ENCODE data around the gene MBLAC1. TPM values are rescaled to one million over a fixed set of nuclear protein-coding genes. Genes with fewer than 3 reads are reported as not detected.
A peak's percentile ranks its signal among the peaks of the same experiment; 100 is the strongest.

MBLAC1 gene
- total and polyA plus RNA-seq, 4 donors: 3.1 to 5.8 (median 5.0) TPM

DNA sequence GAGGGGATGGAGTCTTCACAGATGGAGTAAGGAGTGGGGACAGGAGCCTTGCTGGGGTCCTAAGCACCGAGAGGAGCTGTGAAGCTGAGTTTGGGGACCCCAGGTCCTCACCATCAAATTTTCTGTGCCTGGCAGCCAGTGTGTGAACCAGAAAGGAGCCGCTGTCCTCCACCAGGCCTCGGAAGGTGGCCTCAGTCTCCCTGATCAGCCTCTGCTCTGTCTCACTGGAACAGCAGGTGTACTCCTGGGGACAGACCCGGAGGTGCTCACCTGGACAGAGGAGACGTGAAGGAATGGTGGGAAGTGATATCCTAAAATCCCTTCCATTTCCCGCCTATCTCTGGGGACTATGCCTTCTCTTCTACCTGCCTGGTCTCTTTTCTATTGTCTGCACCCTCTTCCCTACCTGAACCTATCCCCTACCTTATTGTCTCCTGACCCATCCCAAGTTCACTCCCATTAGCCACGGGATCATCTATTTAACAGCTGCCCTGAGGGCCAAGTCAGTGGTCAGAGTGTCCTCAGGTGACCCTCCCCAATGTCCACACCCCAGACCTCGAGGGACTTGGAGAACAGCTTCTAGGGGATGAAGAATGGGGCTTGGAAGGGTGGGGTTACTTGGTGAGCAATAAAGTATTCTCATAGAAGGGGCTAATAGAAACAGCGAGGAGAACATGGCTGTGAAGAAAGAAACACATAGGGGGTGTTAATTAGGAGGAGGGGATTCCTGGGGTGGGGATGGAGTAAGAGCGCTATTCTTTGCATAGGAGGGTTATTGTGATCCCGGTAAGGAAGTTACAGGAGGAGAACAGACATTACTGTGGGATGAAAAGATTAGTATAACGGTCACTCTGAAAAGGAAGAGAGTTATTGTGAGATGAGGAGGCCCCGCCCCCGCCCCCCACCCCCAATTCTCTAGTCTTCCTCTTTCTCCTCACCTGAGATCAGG lies 49.6 kb downstream of the MBLAC1 start:
- H3K27me3 ChIP-seq (ENCODE audit: control insufficient read depth, insufficient read depth, low read length): no peaks in the 10 kb centered on the region
- H3K36me3 ChIP-seq (ENCODE audit: control insufficient read depth, insufficient read depth, low read length): peaks cover 19% of the 10 kb centered on the region
- DNase-seq (ENCODE audit: low read depth in 4 of 6, low spot score in 6 of 6): peak in 1 of 6 donors; percentile 56
- peak overlapping the region; percentile 87 for H3K4me3 ChIP-seq (ENCODE audit: low read depth, low read length)
- 61% methylated on average over 5 of the region's 14 CpGs for WGBS (ENCODE audit: insufficient coverage)
- H3K27ac ChIP-seq (ENCODE audit: low read depth, low read length): no peak overlapping the region
- no peaks in the 10 kb centered on the region for H3K9me3 ChIP-seq (ENCODE audit: control insufficient read depth, insufficient read depth, low read length)
- peaks cover 28% of the 10 kb centered on the region for H3K4me1 ChIP-seq (ENCODE audit: control insufficient read depth, insufficient read depth, low read length)

DNA sequence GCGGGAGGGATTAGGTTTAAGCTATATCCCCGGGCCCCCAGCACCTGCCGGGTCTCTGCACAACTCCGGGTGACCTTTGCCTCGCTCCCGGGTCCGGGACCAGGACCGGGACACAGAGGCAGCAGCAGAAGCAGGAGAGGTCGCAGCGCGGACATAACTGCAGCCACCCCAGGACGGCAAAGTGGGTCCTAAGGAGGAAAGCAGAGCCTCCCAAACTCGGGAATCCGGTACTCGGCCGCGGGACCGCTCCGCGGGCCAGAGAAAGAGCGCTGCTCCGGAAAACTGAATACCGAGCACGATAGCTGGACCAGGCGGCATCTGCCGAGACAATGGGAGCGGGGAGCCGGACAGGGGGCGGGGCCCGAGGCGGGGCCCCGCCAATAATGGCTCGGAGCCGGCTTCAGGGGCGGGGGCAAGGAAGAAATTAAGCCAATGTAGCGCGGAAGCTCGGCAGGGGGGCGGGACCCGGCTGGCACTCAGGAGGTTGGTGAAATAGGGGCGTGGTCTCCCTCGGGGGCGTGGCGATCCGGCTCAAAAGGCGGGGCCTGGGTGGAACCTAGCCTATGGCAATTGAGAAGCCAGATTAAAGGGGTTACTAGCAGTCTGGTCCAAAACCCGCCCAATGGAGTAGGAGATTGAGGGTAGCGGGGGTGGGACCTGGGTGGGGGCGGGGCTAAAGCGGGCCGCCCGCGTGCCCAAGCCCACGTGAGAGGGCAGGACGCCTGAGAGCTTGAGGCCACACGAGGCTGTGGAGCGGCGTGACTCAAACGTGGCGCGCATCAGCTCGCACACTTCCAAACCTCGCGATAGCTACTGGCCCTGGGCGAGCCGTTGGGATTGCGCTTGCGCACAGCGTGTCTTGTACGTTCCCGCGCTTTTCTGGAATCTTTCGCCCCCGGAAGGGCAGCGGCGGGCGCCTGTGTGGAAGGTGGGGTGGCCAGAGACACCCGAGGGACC lies 50.6 kb downstream of the MBLAC1 start, which contains the start of the genes GPC2 and STAG3:
TSS of gene GPC2 (minus strand) at position 337 of the 957 bp plus-strand sequence. CDS start at position 155, 182 bp downstream.
TSS of gene STAG3 (plus strand) at position 874 of the 957 bp plus-strand sequence. CDS start 2,639 bp downstream, outside the sequence.
- 2% methylated on average over 76 of the region's 78 CpGs for WGBS (ENCODE audit: insufficient coverage)
- H3K27me3 ChIP-seq (ENCODE audit: control insufficient read depth, insufficient read depth, low read length): no peaks in the 10 kb centered on the region
- peak within 1 kb of the TSS; percentile 33 for H3K27ac ChIP-seq (ENCODE audit: low read depth, low read length)
- no peaks in the 10 kb centered on the region for H3K9me3 ChIP-seq (ENCODE audit: control insufficient read depth, insufficient read depth, low read length)
- H3K4me3 ChIP-seq (ENCODE audit: low read depth, low read length): peak within 1 kb of the TSS; percentile 87
- H3K4me1 ChIP-seq (ENCODE audit: control insufficient read depth, insufficient read depth, low read length): peaks cover 25% of the 10 kb centered on the region
- peak; percentile 83 to 100 (median 93) for DNase-seq (ENCODE audit: low read depth in 4 of 6, low spot score in 6 of 6)
- peaks cover 19% of the 10 kb centered on the region for H3K36me3 ChIP-seq (ENCODE audit: control insufficient read depth, insufficient read depth, low read length)

Small RNA genes within 50 kb of the gene (small RNA-seq; reads per million reads assigned to genes)
- gene MIR106B (ENCODE audit: low replicate concordance) (162 reads per million, percentile 98 among the genes with 10 or more reads in this experiment), gene MIR25 (ENCODE audit: low replicate concordance) (1,253 reads per million, percentile 99 among the genes with 10 or more reads in this experiment), gene MIR93 (ENCODE audit: low replicate concordance) (767 reads per million, percentile 99 among the genes with 10 or more reads in this experiment)

Other genes starting within 250 kb of the MBLAC1 start
- under 1 TPM in 1 of 2 donors, not detected in 1; 0.20 TPM for gene OR2AE1, start 249.9 kb upstream of the MBLAC1 start, total RNA-seq
- under 1 TPM in 1 of 2 donors, not detected in 1; 0.24 TPM for gene OR2AE1, start 249.9 kb upstream of the MBLAC1 start, polyA plus RNA-seq (ENCODE audit: insufficient read length in 2 of 2)
- 10 to 100 TPM; 16.7 to 32.5 TPM for gene TRIM4, start 207.4 kb upstream of the MBLAC1 start, total RNA-seq
- 10 to 100 TPM; 16.7 to 20.8 TPM for gene TRIM4, start 207.4 kb upstream of the MBLAC1 start, polyA plus RNA-seq (ENCODE audit: insufficient read length in 2 of 2)
- 10 to 100 TPM in 1 of 2 donors, 1 to 10 TPM in 1; 4.5 to 12.6 TPM for gene GJC3, start 197.3 kb upstream of the MBLAC1 start, total RNA-seq
- 1 to 10 TPM in 1 of 2 donors, under 1 TPM in 1; 1.00 to 1.7 TPM for gene GJC3, start 197.3 kb upstream of the MBLAC1 start, polyA plus RNA-seq (ENCODE audit: insufficient read length in 2 of 2)
- gene AZGP1, start 150.9 kb upstream of the MBLAC1 start, total RNA-seq: 1 to 10 TPM; 4.5 to 6.3 TPM
- 1 to 10 TPM in 1 of 2 donors, under 1 TPM in 1; 0.79 to 3.0 TPM for gene AZGP1, start 150.9 kb upstream of the MBLAC1 start, polyA plus RNA-seq (ENCODE audit: insufficient read length in 2 of 2)
- 10 to 100 TPM; 60.3 to 97.3 TPM for gene ZKSCAN1, start 111.4 kb upstream of the MBLAC1 start, total RNA-seq
- 10 to 100 TPM; 51.7 to 53.4 TPM for gene ZKSCAN1, start 111.4 kb upstream of the MBLAC1 start, polyA plus RNA-seq (ENCODE audit: insufficient read length in 2 of 2)
- gene ZSCAN21, start 77.2 kb upstream of the MBLAC1 start, total RNA-seq: 10 to 100 TPM; 10.3 to 27.7 TPM
- gene ZSCAN21, start 77.2 kb upstream of the MBLAC1 start, polyA plus RNA-seq (ENCODE audit: insufficient read length in 2 of 2): 10 to 100 TPM; 17.2 to 21.2 TPM
- 10 to 100 TPM; 28.5 to 49.3 TPM for gene ZNF3, start 45.2 kb upstream of the MBLAC1 start, total RNA-seq
- 10 to 100 TPM; 33.6 to 35.6 TPM for gene ZNF3, start 45.2 kb upstream of the MBLAC1 start, polyA plus RNA-seq (ENCODE audit: insufficient read length in 2 of 2)
- gene COPS6, start 38.0 kb upstream of the MBLAC1 start, total RNA-seq: 10 to 100 TPM; 59.9 to 78.4 TPM
- gene COPS6, start 38.0 kb upstream of the MBLAC1 start, polyA plus RNA-seq (ENCODE audit: insufficient read length in 2 of 2): 100 to 1,000 TPM; 147 to 167 TPM
- 10 to 100 TPM; 36.7 to 71.5 TPM for gene MCM7, start 25.6 kb upstream of the MBLAC1 start, total RNA-seq
- 10 to 100 TPM; 88.3 to 94.7 TPM for gene MCM7, start 25.6 kb upstream of the MBLAC1 start, polyA plus RNA-seq (ENCODE audit: insufficient read length in 2 of 2)
- 10 to 100 TPM; 18.2 to 27.4 TPM for gene AP4M1, start 25.3 kb upstream of the MBLAC1 start, total RNA-seq
- gene AP4M1, start 25.3 kb upstream of the MBLAC1 start, polyA plus RNA-seq (ENCODE audit: insufficient read length in 2 of 2): 10 to 100 TPM; 31.4 to 47.7 TPM
- gene TAF6, start 7.6 kb upstream of the MBLAC1 start, total RNA-seq: 10 to 100 TPM; 25.3 to 26.7 TPM
- gene TAF6, start 7.6 kb upstream of the MBLAC1 start, polyA plus RNA-seq (ENCODE audit: insufficient read length in 2 of 2): 10 to 100 TPM; 61.9 to 73.2 TPM
- 10 to 100 TPM; 22.5 to 65.7 TPM for gene CNPY4, start 7.3 kb upstream of the MBLAC1 start, total RNA-seq
- gene CNPY4, start 7.3 kb upstream of the MBLAC1 start, polyA plus RNA-seq (ENCODE audit: insufficient read length in 2 of 2): 10 to 100 TPM; 29.9 to 33.3 TPM
- 100 to 1,000 TPM in 1 of 2 donors, 10 to 100 TPM in 1; 59.2 to 155 TPM for gene LAMTOR4, start 22.0 kb downstream of the MBLAC1 start, total RNA-seq
- gene LAMTOR4, start 22.0 kb downstream of the MBLAC1 start, polyA plus RNA-seq (ENCODE audit: insufficient read length in 2 of 2): 100 to 1,000 TPM; 132 to 160 TPM
- 10 to 100 TPM in 1 of 2 donors, 1 to 10 TPM in 1; 9.4 to 14.6 TPM for gene TRAPPC14, start 31.8 kb downstream of the MBLAC1 start, total RNA-seq
- 10 to 100 TPM; 47.4 to 54.1 TPM for gene TRAPPC14, start 31.8 kb downstream of the MBLAC1 start, polyA plus RNA-seq (ENCODE audit: insufficient read length in 2 of 2)
- 1 to 10 TPM; 5.0 to 8.6 TPM for gene GAL3ST4, start 41.6 kb downstream of the MBLAC1 start, total RNA-seq
- 10 to 100 TPM; 21.6 to 23.1 TPM for gene GAL3ST4, start 41.6 kb downstream of the MBLAC1 start, polyA plus RNA-seq (ENCODE audit: insufficient read length in 2 of 2)
- gene GPC2, start 50.4 kb downstream of the MBLAC1 start, total RNA-seq: 1 to 10 TPM; 6.1 to 9.8 TPM
- 10 to 100 TPM; 47.7 to 53.6 TPM for gene GPC2, start 50.4 kb downstream of the MBLAC1 start, polyA plus RNA-seq (ENCODE audit: insufficient read length in 2 of 2)
- gene STAG3, start 51.0 kb downstream of the MBLAC1 start, total RNA-seq: 1 to 10 TPM; 2.1 to 2.3 TPM
- 10 to 100 TPM; 33.9 to 67.6 TPM for gene STAG3, start 51.0 kb downstream of the MBLAC1 start, polyA plus RNA-seq (ENCODE audit: insufficient read length in 2 of 2)
- not detected for gene PVRIG, start 93.0 kb downstream of the MBLAC1 start, total RNA-seq
- 10 to 100 TPM; 11.6 to 13.5 TPM for gene PVRIG, start 93.0 kb downstream of the MBLAC1 start, polyA plus RNA-seq (ENCODE audit: insufficient read length in 2 of 2)
- gene SPDYE3, start 180.7 kb downstream of the MBLAC1 start, total RNA-seq: not detected
- gene SPDYE3, start 180.7 kb downstream of the MBLAC1 start, polyA plus RNA-seq (ENCODE audit: insufficient read length in 2 of 2): 10 to 100 TPM in 1 of 2 donors, 1 to 10 TPM in 1; 8.8 to 16.0 TPM
- 10 to 100 TPM in 1 of 2 donors, 1 to 10 TPM in 1; 9.6 to 27.1 TPM for gene PILRB, start 231.2 kb downstream of the MBLAC1 start, total RNA-seq
- 10 to 100 TPM; 37.6 to 50.2 TPM for gene PILRB, start 231.2 kb downstream of the MBLAC1 start, polyA plus RNA-seq (ENCODE audit: insufficient read length in 2 of 2)
- 1 to 10 TPM; 4.1 to 4.3 TPM for gene PILRA, start 246.5 kb downstream of the MBLAC1 start, total RNA-seq
- gene PILRA, start 246.5 kb downstream of the MBLAC1 start, polyA plus RNA-seq (ENCODE audit: insufficient read length in 2 of 2): 10 to 100 TPM in 1 of 2 donors, 1 to 10 TPM in 1; 6.6 to 10.6 TPM